ENCODE measurements around the gene CBX8. TPM values are rescaled to one million over a fixed set of nuclear protein-coding genes. Genes with fewer than 3 reads are reported as not detected.

Gene CBX8
- total RNA-seq, 2 donors from 2014 or later = 1.6 to 1.8 TPM

- intact Hi-C loops (cut with DNase I) = no loop called here
- peaks cover 0 to 1% of the 10 kb centered on the region in 2 donors for H3K36me3 ChIP-seq (replicated peaks in 1 of 2; ENCODE audit: insufficient read depth in 1 of 2, low read depth in 2 of 2)
- H3K4me1 ChIP-seq = peaks cover 78% of the 10 kb centered on the region
- peak in 3 of 4 donors; percentile 13 to 27 (median 23) for DNase-seq
- TF ChIP-seq CTCF (IDR thresholded peaks at IDR 0.05) = no peak
- TF ChIP-seq POLR2A (IDR thresholded peaks at IDR 0.05) = no peak
- H3K9me3 ChIP-seq = no peaks in the 10 kb centered on the region
- H3K27ac ChIP-seq = peak overlapping the region in 2 of 4 donors; percentile 27 to 93
- no peak overlapping the region for H3K4me3 ChIP-seq
- H3K27me3 ChIP-seq = peaks cover 0 to 5% of the 10 kb centered on the region in 2 donors
- WGBS, 2 donors = 71 to 91% methylated on average over 7 to 10 of the region's 13 CpGs
- ATAC-seq = no peak
Measured at GRCh38 chr17:79835470-79835899, 38.6 kb upstream of the CBX8 start.

- Histone ChIP-seq H3K9me3 (no peaks in the 10 kb centered on the region), H3K27ac (no peak overlapping the region), H3K4me1 (peaks cover 78% of the 10 kb centered on the region), H3K4me3 (no peak overlapping the region), H3K36me3 (replicated peaks in 1 of 2; ENCODE audit: insufficient read depth in 1 of 2, low read depth in 2 of 2) (peaks cover 0 to 1% of the 10 kb centered on the region in 2 donors), H3K27me3 (no peaks in the 10 kb centered on the region)
- 89 to 92% methylated on average over 46 to 54 of the region's 61 CpGs for WGBS, 2 donors
- intact Hi-C loops (cut with DNase I) = no loop called here
- DNase-seq (peak in 2 of 4 donors; percentile 28 to 41), ATAC-seq (no peak)
- TF ChIP-seq CTCF (IDR thresholded peaks at IDR 0.05) = peak; percentile 14 to 58 (median 51)
- TF ChIP-seq POLR2A (IDR thresholded peaks at IDR 0.05) = no peak
Measured at GRCh38 chr17:79834565-79835469, 37.9 kb upstream of the CBX8 start.

- 86 to 92% methylated on average over 49 to 64 of the region's 83 CpGs for WGBS, 2 donors
- peaks cover 83% of the 10 kb centered on the region for H3K4me1 ChIP-seq
- no peaks in the 10 kb centered on the region for H3K27me3 ChIP-seq
- intact Hi-C loops (cut with DNase I) = no loop called here
- no peaks in the 10 kb centered on the region for H3K9me3 ChIP-seq
- no peak overlapping the region for H3K4me3 ChIP-seq
- DNase-seq (peak in 2 of 4 donors; percentile 29), ATAC-seq (no peak)
- H3K27ac ChIP-seq = no peak overlapping the region
- TF ChIP-seq CTCF (IDR thresholded peaks at IDR 0.05) (no peak), POLR2A (IDR thresholded peaks at IDR 0.05) (no peak)
- H3K36me3 ChIP-seq (replicated peaks in 1 of 2; ENCODE audit: insufficient read depth in 1 of 2, low read depth in 2 of 2) = peaks cover 0 to 1% of the 10 kb centered on the region in 2 donors
Measured at GRCh38 chr17:79833744-79834564, 37.1 kb upstream of the CBX8 start.

GRCh38 chr17:79833110-79833450 is 36.2 kb upstream of the CBX8 start:
- DNase-seq = no peak
- TF ChIP-seq CTCF (IDR thresholded peaks at IDR 0.05) (no peak), POLR2A (IDR thresholded peaks at IDR 0.05) (no peak)
- 75 to 77% methylated on average over 7 of the region's 7 CpGs for WGBS, 2 donors
- peaks cover 87% of the 10 kb centered on the region for H3K4me1 ChIP-seq
- H3K27ac ChIP-seq = peak overlapping the region in 3 of 4 donors; percentile 85 to 89 (median 88)
- peaks cover 0 to 1% of the 10 kb centered on the region in 2 donors for H3K36me3 ChIP-seq (replicated peaks in 1 of 2; ENCODE audit: insufficient read depth in 1 of 2, low read depth in 2 of 2)
- no peak for ATAC-seq
- intact Hi-C loops (cut with DNase I) = no loop called here
- no peaks in the 10 kb centered on the region for H3K27me3 ChIP-seq
- H3K4me3 ChIP-seq = no peak overlapping the region
- no peaks in the 10 kb centered on the region for H3K9me3 ChIP-seq

All from body of pancreas (tissue), 4 donors.